ENCODE results near the gene SHROOM2. TPM values are rescaled to one million over a fixed set of nuclear protein-coding genes. Genes with fewer than 3 reads are reported as not detected.

SHROOM2 gene
- total RNA-seq, 1 experiment from 2014 or later: 5.3 TPM

DNA sequence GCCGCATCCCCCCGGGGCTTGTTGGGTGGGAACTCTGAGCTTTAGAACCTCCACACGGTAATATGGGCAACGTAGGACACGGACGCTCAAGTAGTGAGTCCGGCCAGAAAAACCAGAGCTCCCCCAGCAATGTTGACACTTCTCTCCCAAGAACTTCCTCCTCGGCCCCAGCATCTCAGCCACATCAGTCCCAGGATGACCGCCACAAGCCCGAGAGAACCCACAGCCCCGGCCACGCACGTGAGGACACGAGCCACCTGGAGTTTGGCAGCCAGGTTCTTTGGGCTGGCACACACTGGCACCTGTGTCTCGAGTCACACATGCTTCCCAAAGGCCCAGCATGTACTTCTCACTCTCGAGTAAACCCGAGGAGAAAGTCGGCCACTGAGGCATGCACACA, 197.2 kb downstream of the SHROOM2 start:
- CTCF ChIA-PET: no interaction called here
- Histone ChIP-seq H3K9ac (ENCODE audit: low read length) (no peak overlapping the region), H3K36me3 (ENCODE audit: control insufficient read depth in 1 of 2, insufficient read depth in 2 of 2, low read length in 2 of 2) (no peaks in the 10 kb centered on the region), H2AFZ (ENCODE audit: low read depth, low read length, poor library complexity, severe bottlenecking) (no peak overlapping the region), H3K4me3 (replicated peaks in 1 of 2; ENCODE audit: low read depth in 1 of 2, low read length in 2 of 2) (no peak overlapping the region), H3K27me3 (ENCODE audit: insufficient read depth, low read length) (no peaks in the 10 kb centered on the region), H3K27ac (ENCODE audit: low read depth, low read length) (no peak overlapping the region), H3K79me2 (ENCODE audit: insufficient read depth, low read length) (no peaks in the 10 kb centered on the region), H3K9me2 (ENCODE audit: insufficient read depth) (no peaks in the 10 kb centered on the region), H3K4me1 (ENCODE audit: control insufficient read depth in 1 of 2, insufficient read depth in 2 of 2, low read length in 2 of 2) (no peaks in the 10 kb centered on the region), H4K20me1 (ENCODE audit: insufficient read depth) (no peaks in the 10 kb centered on the region), H3K4me2 (ENCODE audit: low read length) (no peak overlapping the region), H3K9me3 (ENCODE audit: control insufficient read depth in 1 of 2, insufficient read depth in 1 of 2, low read depth in 1 of 2, low read length in 2 of 2) (no peaks in the 10 kb centered on the region)
- BruUV-seq (replicated peaks): no TSS peak
- ATAC-seq (no peak), DNase-seq (ENCODE audit: low read depth, low spot score) (no peak)
- POLR2A ChIA-PET: no interaction called here
- TF ChIP-seq JUND (IDR thresholded peaks at IDR 0.05) (no peak), POLR2A (IDR thresholded peaks at IDR 0.05; ENCODE audit: borderline replicate concordance, extremely low read depth, insufficient read depth, insufficient read length) (no peak), EZH2 (IDR thresholded peaks at IDR 0.05) (no peak), EZH2phosphoT487 (IDR thresholded peaks at IDR 0.05; ENCODE audit: borderline replicate concordance) (no peak), FOSL1 (IDR thresholded peaks at IDR 0.05; ENCODE audit: low read depth) (no peak), ZFX (IDR thresholded peaks at IDR 0.05) (no peak), EGR1 (IDR thresholded peaks at IDR 0.05; ENCODE audit: low read depth) (no peak), POLR2AphosphoS5 (IDR thresholded peaks at IDR 0.05; ENCODE audit: low read depth, low read length) (no peak), YY1 (IDR thresholded peaks at IDR 0.05; ENCODE audit: extremely low read depth, insufficient replicate concordance, low read depth, low read length) (no peak), CEBPB (IDR thresholded peaks at IDR 0.05; ENCODE audit: low read depth) (no peak), SIN3A (IDR thresholded peaks at IDR 0.05; ENCODE audit: low read depth) (no peak), RAD21 (IDR thresholded peaks at IDR 0.05; ENCODE audit: low read depth) (no peak), SP1 (IDR thresholded peaks at IDR 0.05; ENCODE audit: low read depth) (no peak), ZNF274 (IDR thresholded peaks at IDR 0.05; ENCODE audit: low read depth, low read length) (no peak)
- TF ChIP-seq, protein P1, sequence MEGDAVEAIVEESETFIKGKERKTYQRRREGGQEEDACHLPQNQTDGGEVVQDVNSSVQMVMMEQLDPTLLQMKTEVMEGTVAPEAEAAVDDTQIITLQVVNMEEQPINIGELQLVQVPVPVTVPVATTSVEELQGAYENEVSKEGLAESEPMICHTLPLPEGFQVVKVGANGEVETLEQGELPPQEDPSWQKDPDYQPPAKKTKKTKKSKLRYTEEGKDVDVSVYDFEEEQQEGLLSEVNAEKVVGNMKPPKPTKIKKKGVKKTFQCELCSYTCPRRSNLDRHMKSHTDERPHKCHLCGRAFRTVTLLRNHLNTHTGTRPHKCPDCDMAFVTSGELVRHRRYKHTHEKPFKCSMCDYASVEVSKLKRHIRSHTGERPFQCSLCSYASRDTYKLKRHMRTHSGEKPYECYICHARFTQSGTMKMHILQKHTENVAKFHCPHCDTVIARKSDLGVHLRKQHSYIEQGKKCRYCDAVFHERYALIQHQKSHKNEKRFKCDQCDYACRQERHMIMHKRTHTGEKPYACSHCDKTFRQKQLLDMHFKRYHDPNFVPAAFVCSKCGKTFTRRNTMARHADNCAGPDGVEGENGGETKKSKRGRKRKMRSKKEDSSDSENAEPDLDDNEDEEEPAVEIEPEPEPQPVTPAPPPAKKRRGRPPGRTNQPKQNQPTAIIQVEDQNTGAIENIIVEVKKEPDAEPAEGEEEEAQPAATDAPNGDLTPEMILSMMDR (IDR thresholded peaks at IDR 0.05 in 2 of 3, conservative IDR thresholded peaks at IDR 0.05 in 1 of 3; ENCODE audit: borderline replicate concordance in 1 of 3, insufficient read depth in 1 of 3, low read depth in 2 of 3, low read length in 2 of 3): no peak
- TF ChIP-seq, protein P2, sequence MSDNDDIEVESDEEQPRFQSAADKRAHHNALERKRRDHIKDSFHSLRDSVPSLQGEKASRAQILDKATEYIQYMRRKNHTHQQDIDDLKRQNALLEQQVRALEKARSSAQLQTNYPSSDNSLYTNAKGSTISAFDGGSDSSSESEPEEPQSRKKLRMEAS (IDR thresholded peaks at IDR 0.05): no peak
- TF ChIP-seq, protein P3, sequence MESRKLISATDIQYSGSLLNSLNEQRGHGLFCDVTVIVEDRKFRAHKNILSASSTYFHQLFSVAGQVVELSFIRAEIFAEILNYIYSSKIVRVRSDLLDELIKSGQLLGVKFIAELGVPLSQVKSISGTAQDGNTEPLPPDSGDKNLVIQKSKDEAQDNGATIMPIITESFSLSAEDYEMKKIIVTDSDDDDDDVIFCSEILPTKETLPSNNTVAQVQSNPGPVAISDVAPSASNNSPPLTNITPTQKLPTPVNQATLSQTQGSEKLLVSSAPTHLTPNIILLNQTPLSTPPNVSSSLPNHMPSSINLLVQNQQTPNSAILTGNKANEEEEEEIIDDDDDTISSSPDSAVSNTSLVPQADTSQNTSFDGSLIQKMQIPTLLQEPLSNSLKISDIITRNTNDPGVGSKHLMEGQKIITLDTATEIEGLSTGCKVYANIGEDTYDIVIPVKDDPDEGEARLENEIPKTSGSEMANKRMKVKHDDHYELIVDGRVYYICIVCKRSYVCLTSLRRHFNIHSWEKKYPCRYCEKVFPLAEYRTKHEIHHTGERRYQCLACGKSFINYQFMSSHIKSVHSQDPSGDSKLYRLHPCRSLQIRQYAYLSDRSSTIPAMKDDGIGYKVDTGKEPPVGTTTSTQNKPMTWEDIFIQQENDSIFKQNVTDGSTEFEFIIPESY (IDR thresholded peaks at IDR 0.05; ENCODE audit: extremely low read depth, insufficient replicate concordance, low read length): no peak
- RAD21 ChIA-PET (ENCODE audit: low non-redundant PET in 1 of 2, low total read pairs in 2 of 2, uncharacterized antibody in 2 of 2, unreplicated experiment in 2 of 2): no interaction called here
- intact Hi-C loops (cut with micrococcal nuclease): no loop called here

All from HCT116 (cell line).